Neural crest cell (in vitro differentiated cells): ENCODE results near the gene EVA1B. TPM values are rescaled to one million over a fixed set of nuclear protein-coding genes. Genes with fewer than 3 reads are reported as not detected.
A peak's percentile ranks its signal among the peaks of the same experiment; 100 is the strongest.

Source experiments
- DNase-seq: peaks from one replicate; pipeline ENCODE4 v3.0.0; 2021; ENCODE audit warnings: low read depth, mixed read lengths, low spot score
- H3K27ac Mint-ChIP-seq: one replicate; pipeline ENCODE4 v1.8.0; 2021; ENCODE audit warnings: mild to moderate bottlenecking, mixed read lengths; ENCODE audit not compliant: unreplicated experiment
- H3K27me3 Mint-ChIP-seq: 2 replicates; pipeline ENCODE4 v1.8.0; 2021; ENCODE audit warnings: low read depth, mild to moderate bottlenecking, mixed read lengths
- H3K36me3 Mint-ChIP-seq: 2 replicates; pipeline ENCODE4 v1.8.0; 2021; ENCODE audit warnings: low read depth, mild to moderate bottlenecking, mixed read lengths
- H3K4me1 Mint-ChIP-seq: 2 replicates; pipeline ENCODE4 v1.8.0; 2021; ENCODE audit warnings: mixed read lengths
- H3K4me3 Mint-ChIP-seq: one replicate; pipeline ENCODE4 v1.8.0; 2021; ENCODE audit warnings: mild to moderate bottlenecking, mixed read lengths
- H3K9me3 Mint-ChIP-seq: 2 replicates; pipeline ENCODE4 v1.8.0; 2021; ENCODE audit warnings: mixed read lengths
- CTCF ChIP-seq: fragments of 200-600 bp; sonication (generic); conservative IDR thresholded peaks from 2 replicates; pipeline ENCODE4 v1.5.0; 2021; ENCODE audit warnings: antibody characterized with exemption, mild to moderate bottlenecking
- long read RNA-seq: library from polyadenylated mRNA; unstranded; transcript quantifications from one replicate; pipeline ENCODE4 v2.0.0, GENCODE V29; 2020
- total RNA-seq: library from RNA; stranded (reverse); gene quantifications from 2 replicates; pipeline ENCODE4 v1.2.1, GENCODE V29; 2021

Gene EVA1B
- 24.8 and 28.5 TPM in 2 replicates for total RNA-seq
- long read RNA-seq = 0 reads

- H3K4me1 Mint-ChIP-seq = peaks cover 22% of the 10 kb centered on the region
- TF ChIP-seq CTCF = no peak
- H3K27me3 Mint-ChIP-seq = peaks cover 10% of the 10 kb centered on the region
- H3K36me3 Mint-ChIP-seq = no peaks in the 10 kb centered on the region
- H3K4me3 Mint-ChIP-seq = peak within 1 kb of the TSS; percentile 89
- peak; percentile 60 for DNase-seq
- no peaks in the 10 kb centered on the region for H3K9me3 Mint-ChIP-seq
- H3K27ac Mint-ChIP-seq = no peak within 1 kb of the TSS
These were observed at the start of gene EVA1B for GRCh38 chr1:36323636-36324352. TSS of gene EVA1B (minus strand) at chr1:36323645. CDS start at chr1:36323037, 608 bp downstream.

- H3K4me1 Mint-ChIP-seq = peaks cover 48% of the 10 kb centered on the region
- peak overlapping the region; percentile 91 for H3K27ac Mint-ChIP-seq
- no peaks in the 10 kb centered on the region for H3K9me3 Mint-ChIP-seq
- no peaks in the 10 kb centered on the region for H3K36me3 Mint-ChIP-seq
- TF ChIP-seq CTCF = no peak
- no peak for DNase-seq
- no peak overlapping the region for H3K4me3 Mint-ChIP-seq
- H3K27me3 Mint-ChIP-seq = no peaks in the 10 kb centered on the region
These were observed 49.2 kb upstream of the EVA1B start for GRCh38 chr1:36372617-36373016.

GRCh38 chr1:36369061-36369861, 45.8 kb upstream of the EVA1B start:
- H3K4me1 Mint-ChIP-seq = peaks cover 46% of the 10 kb centered on the region
- no peak overlapping the region for H3K27ac Mint-ChIP-seq
- peak overlapping the region; percentile 47 for H3K4me3 Mint-ChIP-seq
- DNase-seq = peak; percentile 89
- TF ChIP-seq CTCF = peak; percentile 91
- H3K36me3 Mint-ChIP-seq = no peaks in the 10 kb centered on the region
- H3K27me3 Mint-ChIP-seq = no peaks in the 10 kb centered on the region
- H3K9me3 Mint-ChIP-seq = no peaks in the 10 kb centered on the region

GRCh38 chr1:36367798-36368197, 44.4 kb upstream of the EVA1B start:
- TF ChIP-seq CTCF = no peak
- H3K27ac Mint-ChIP-seq = no peak overlapping the region
- peaks cover 31% of the 10 kb centered on the region for H3K4me1 Mint-ChIP-seq

GRCh38 chr1:36367066-36367465, 43.6 kb upstream of the EVA1B start:
- Mint-ChIP-seq H3K9me3 (no peaks in the 10 kb centered on the region), H3K4me3 (no peak overlapping the region)
- DNase-seq = no peak

More at GRCh38 chr1:36367798-36368197, 44.4 kb upstream of the EVA1B start:
- DNase-seq = no peak
- Mint-ChIP-seq H3K4me3 (no peak overlapping the region), H3K36me3 (no peaks in the 10 kb centered on the region), H3K9me3 (no peaks in the 10 kb centered on the region), H3K27me3 (no peaks in the 10 kb centered on the region)

More at GRCh38 chr1:36367066-36367465, 43.6 kb upstream of the EVA1B start:
- Mint-ChIP-seq H3K36me3 (no peaks in the 10 kb centered on the region), H3K4me1 (peaks cover 27% of the 10 kb centered on the region), H3K27me3 (no peaks in the 10 kb centered on the region), H3K27ac (no peak overlapping the region)
- no peak for TF ChIP-seq CTCF
